Left renal pelvis (tissue), 4 donors: Measurements from ENCODE around the gene CEP131. TPM values are rescaled to one million over a fixed set of nuclear protein-coding genes. Genes with fewer than 3 reads are reported as not detected.

Experiments
- DNase-seq, 4 donors: peaks; one replicate each; pipeline ENCODE4 v3.0.0-alpha.2; 2013; ENCODE audit warnings: low read depth in 4 of 4, low spot score in 3 of 4
- polyA plus RNA-seq, 4 donors: library from polyadenylated mRNA; unstranded; fragments of 120-200 nt; gene quantifications; one replicate each; pipeline ENCODE4 v1.2.1, GENCODE V29; 2013; ENCODE audit not compliant: insufficient read length in 4 of 4

The CEP131 gene
- polyA plus RNA-seq, 4 donors = 12.3 to 26.9 (median 15.0) TPM

GRCh38 chr17:81204578-81204977, 18.2 kb downstream of the CEP131 start:
- DNase-seq = no peak

- no peak for DNase-seq
Observed at GRCh38 chr17:81203136-81203535, 19.6 kb downstream of the CEP131 start.

- no peak for DNase-seq
Observed at GRCh38 chr17:81202318-81202717, 20.4 kb downstream of the CEP131 start.

- no peak for DNase-seq
Observed at GRCh38 chr17:81200695-81201580, 21.8 kb downstream of the CEP131 start.

GRCh38 chr17:81200201-81200600, 22.6 kb downstream of the CEP131 start:
- no peak for DNase-seq

- no peak for DNase-seq
Observed at GRCh38 chr17:81199482-81199830, 23.3 kb downstream of the CEP131 start.

- no peak for DNase-seq
Observed at GRCh38 chr17:81198826-81199481, 23.8 kb downstream of the CEP131 start.

- no peak for DNase-seq
Observed at GRCh38 chr17:81197831-81198490, 24.8 kb downstream of the CEP131 start.

GRCh38 chr17:81197409-81197795, 25.4 kb downstream of the CEP131 start:
- no peak for DNase-seq

- DNase-seq = no peak
Observed at GRCh38 chr17:81196505-81197408, 26.0 kb downstream of the CEP131 start.

GRCh38 chr17:81195941-81196495, 26.7 kb downstream of the CEP131 start:
- DNase-seq = no peak

GRCh38 chr17:81194941-81195901, 27.5 kb downstream of the CEP131 start:
- DNase-seq = no peak

GRCh38 chr17:81194225-81194760, 28.5 kb downstream of the CEP131 start:
- DNase-seq = no peak

- DNase-seq = no peak
Observed at GRCh38 chr17:81193470-81194224, 29.1 kb downstream of the CEP131 start.

- no peak for DNase-seq
Observed at GRCh38 chr17:81193051-81193410, 29.7 kb downstream of the CEP131 start.

GRCh38 chr17:81192386-81193050, 30.2 kb downstream of the CEP131 start:
- no peak for DNase-seq

- no peak for DNase-seq
Observed at GRCh38 chr17:81191646-81192045, 31.1 kb downstream of the CEP131 start.

- DNase-seq = no peak
Observed at GRCh38 chr17:81191116-81191515, 31.6 kb downstream of the CEP131 start.
